ENCODE measurements around the gene GSN. TPM values are rescaled to one million over a fixed set of nuclear protein-coding genes. Genes with fewer than 3 reads are reported as not detected.
A peak's percentile ranks its signal among the peaks of the same experiment; 100 is the strongest.

GSN gene
- total and polyA plus RNA-seq, 9 of the 15 experiments (the other 6 are each of a cell fraction or from before 2014, with no cell fraction given): 0.39 to 16.6 (median 8.2) TPM

- TF ChIP-seq MGA (IDR thresholded peaks at IDR 0.05): no peak
- TF ChIP-seq BRCA1 (IDR thresholded peaks at IDR 0.05): no peak
- TF ChIP-seq BRCA1 (CRISPR knock-in tag; IDR thresholded peaks at IDR 0.05): no peak
- TF ChIP-seq RBBP5 (IDR thresholded peaks at IDR 0.05; ENCODE audit: borderline replicate concordance, insufficient read depth, low read length, poor library complexity, severe bottlenecking): no peak
- TF ChIP-seq ETV1 (tag; conservative IDR thresholded peaks at IDR 0.05; ENCODE audit: low read depth): no peak
- no peak for TF ChIP-seq NONO (IDR thresholded peaks at IDR 0.05; ENCODE audit: low read depth in 2 of 2, low read length in 1 of 2)
- no peak for TF ChIP-seq ZNF24 (IDR thresholded peaks at IDR 0.05)
- TF ChIP-seq SAFB2 (IDR thresholded peaks at IDR 0.05; ENCODE audit: borderline replicate concordance, low read depth, low read length, severe bottlenecking): no peak
- TF ChIP-seq HEY1 (CRISPR knock-in tag; IDR thresholded peaks at IDR 0.05; ENCODE audit: borderline replicate concordance): no peak
- TF ChIP-seq POLR2AphosphoS5 (IDR thresholded peaks at IDR 0.05; ENCODE audit: control insufficient read depth, insufficient read depth, low read depth, low read length): peak; percentile 44; the same call in 1 of the 2 replicates
- no peak for TF ChIP-seq ARHGAP35 (IDR thresholded peaks at IDR 0.05; ENCODE audit: partially characterized antibody)
These were observed 83.1 kb downstream of the GSN start (continued) for GRCh38 chr9:121350993-121351561.

Data from K562 (cell line).